ENCODE results near the gene IFT27. TPM values are rescaled to one million over a fixed set of nuclear protein-coding genes. Genes with fewer than 3 reads are reported as not detected.

The IFT27 gene
- total RNA-seq (2014; rRNA removed; shearing (Covaris generic)): 1.8 and 2.2 TPM in 2 replicates

- H3K4me1 ChIP-seq: no peaks in the 10 kb centered on the region
- 0 out of 2 replicates have a peak, but pooled peaks cover 3% of the 10 kb centered on the region for H3K27me3 ChIP-seq
- no peaks in the 10 kb centered on the region for H3K9me3 ChIP-seq (replicated peaks)
- no peaks in the 10 kb centered on the region for H3K36me3 ChIP-seq
- no peak within 1 kb of the TSS for H3K27ac ChIP-seq
- peak; percentile 77 to 85 for DNase-seq
- H3K4me3 ChIP-seq: peak within 1 kb of the TSS; percentile 47
Observed at GRCh38 chr22:36775964-36776669, at the start of gene IFT27. TSS of gene IFT27 (minus strand) at chr22:36776119. CDS start at chr22:36775707, 412 bp downstream.

GRCh38 chr22:36824655-36825054 lies 48.7 kb upstream of the IFT27 start:
- no peaks in the 10 kb centered on the region for H3K9me3 ChIP-seq (replicated peaks)
- H3K27me3 ChIP-seq: no peaks in the 10 kb centered on the region
- no peak overlapping the region for H3K27ac ChIP-seq
- peaks cover 8% of the 10 kb centered on the region for H3K4me1 ChIP-seq
- no peak overlapping the region for H3K4me3 ChIP-seq
- DNase-seq: no peak
- H3K36me3 ChIP-seq: no peaks in the 10 kb centered on the region

- Histone ChIP-seq H3K36me3 (no peaks in the 10 kb centered on the region), H3K27ac (peak overlapping the region; percentile 44), H3K4me3 (no peak overlapping the region), H3K4me1 (peaks cover 13% of the 10 kb centered on the region), H3K27me3 (no peaks in the 10 kb centered on the region; the same call in 1 of the 2 replicates), H3K9me3 (replicated peaks) (no peaks in the 10 kb centered on the region)
- peak; percentile 75 for DNase-seq
Observed at GRCh38 chr22:36823186-36823839, 47.4 kb upstream of the IFT27 start.

- H3K4me3 ChIP-seq: no peak overlapping the region
- no peaks in the 10 kb centered on the region for H3K36me3 ChIP-seq
- H3K9me3 ChIP-seq (replicated peaks): no peaks in the 10 kb centered on the region
- no peak for DNase-seq
- H3K27me3 ChIP-seq: peaks cover 7% of the 10 kb centered on the region
- peaks cover 16% of the 10 kb centered on the region for H3K4me1 ChIP-seq
- H3K27ac ChIP-seq: peak overlapping the region; percentile 41
Observed at GRCh38 chr22:36822581-36822980, 46.7 kb upstream of the IFT27 start.

- peaks cover 16% of the 10 kb centered on the region for H3K4me1 ChIP-seq
- peaks cover 17% of the 10 kb centered on the region for H3K27me3 ChIP-seq
- H3K36me3 ChIP-seq: no peaks in the 10 kb centered on the region
- H3K27ac ChIP-seq: peak overlapping the region; percentile 49; the same call in 1 of the 2 replicates
- peak; percentile 23 to 49 for DNase-seq
- H3K4me3 ChIP-seq: no peak overlapping the region
- no peaks in the 10 kb centered on the region for H3K9me3 ChIP-seq (replicated peaks)
Observed at GRCh38 chr22:36819112-36819511, 43.2 kb upstream of the IFT27 start.

GRCh38 chr22:36818010-36818642 lies 42.2 kb upstream of the IFT27 start:
- peaks cover 12% of the 10 kb centered on the region; the same call in 1 of the 2 replicates for H3K4me1 ChIP-seq
- peak overlapping the region; percentile 49 for H3K27ac ChIP-seq
- H3K36me3 ChIP-seq: no peaks in the 10 kb centered on the region
- no peaks in the 10 kb centered on the region for H3K9me3 ChIP-seq (replicated peaks)
- DNase-seq: peak; percentile 31 to 39
- peaks cover 23% of the 10 kb centered on the region for H3K27me3 ChIP-seq
- H3K4me3 ChIP-seq: no peak overlapping the region

GRCh38 chr22:36817525-36817848 lies 41.6 kb upstream of the IFT27 start:
- Histone ChIP-seq H3K4me3 (no peak overlapping the region), H3K9me3 (replicated peaks) (no peaks in the 10 kb centered on the region), H3K36me3 (no peaks in the 10 kb centered on the region), H3K4me1 (peaks cover 9% of the 10 kb centered on the region; the same call in 1 of the 2 replicates), H3K27me3 (peaks cover 25% of the 10 kb centered on the region), H3K27ac (no peak overlapping the region)
- no peak for DNase-seq

- peak in 1 of 2 experiments; percentile 12 for DNase-seq
- Histone ChIP-seq H3K27ac (no peak within 1 kb of the TSS), H3K4me3 (no peak within 1 kb of the TSS), H3K27me3 (peaks cover 26% of the 10 kb centered on the region), H3K9me3 (replicated peaks) (no peaks in the 10 kb centered on the region), H3K36me3 (no peaks in the 10 kb centered on the region), H3K4me1 (peaks cover 9% of the 10 kb centered on the region; the same call in 1 of the 2 replicates)
Observed at GRCh38 chr22:36816636-36817524, 41.0 kb upstream of the IFT27 start, which contains the start of gene PVALB. TSS of gene PVALB (minus strand) at chr22:36817035. CDS start at chr22:36817005, 30 bp downstream.

- Histone ChIP-seq H3K4me3 (no peak overlapping the region), H3K36me3 (no peaks in the 10 kb centered on the region), H3K9me3 (replicated peaks) (no peaks in the 10 kb centered on the region), H3K27ac (no peak overlapping the region), H3K4me1 (peaks cover 9% of the 10 kb centered on the region; the same call in 1 of the 2 replicates), H3K27me3 (peaks cover 26% of the 10 kb centered on the region)
- DNase-seq: no peak
Observed at GRCh38 chr22:36816339-36816635, 40.4 kb upstream of the IFT27 start.

- peaks cover 26% of the 10 kb centered on the region for H3K27me3 ChIP-seq
- no peak for DNase-seq
- H3K27ac ChIP-seq: no peak overlapping the region
- H3K9me3 ChIP-seq (replicated peaks): no peaks in the 10 kb centered on the region
- H3K36me3 ChIP-seq: no peaks in the 10 kb centered on the region
- peaks cover 9% of the 10 kb centered on the region; the same call in 1 of the 2 replicates for H3K4me1 ChIP-seq
- no peak overlapping the region for H3K4me3 ChIP-seq
Observed at GRCh38 chr22:36815558-36816338, 39.8 kb upstream of the IFT27 start.

- H3K4me3 ChIP-seq: no peak overlapping the region
- H3K27ac ChIP-seq: no peak overlapping the region
- DNase-seq: no peak
- peaks cover 26% of the 10 kb centered on the region for H3K27me3 ChIP-seq
- peaks cover 9% of the 10 kb centered on the region; the same call in 1 of the 2 replicates for H3K4me1 ChIP-seq
- H3K9me3 ChIP-seq (replicated peaks): no peaks in the 10 kb centered on the region
- H3K36me3 ChIP-seq: no peaks in the 10 kb centered on the region
Observed at GRCh38 chr22:36814801-36815200, 38.9 kb upstream of the IFT27 start.

GRCh38 chr22:36811094-36811800 lies 35.3 kb upstream of the IFT27 start:
- no peaks in the 10 kb centered on the region for H3K36me3 ChIP-seq
- no peaks in the 10 kb centered on the region for H3K9me3 ChIP-seq (replicated peaks)
- H3K27ac ChIP-seq: no peak overlapping the region
- H3K4me1 ChIP-seq: no peaks in the 10 kb centered on the region
- DNase-seq: no peak
- no peak overlapping the region for H3K4me3 ChIP-seq
- peaks cover 10% of the 10 kb centered on the region for H3K27me3 ChIP-seq

GRCh38 chr22:36809351-36809750 lies 33.4 kb upstream of the IFT27 start:
- Histone ChIP-seq H3K27me3 (peaks cover 8% of the 10 kb centered on the region; the same call in 1 of the 2 replicates), H3K36me3 (no peaks in the 10 kb centered on the region), H3K4me3 (no peak overlapping the region), H3K9me3 (replicated peaks) (no peaks in the 10 kb centered on the region), H3K27ac (no peak overlapping the region), H3K4me1 (no peaks in the 10 kb centered on the region)
- DNase-seq: no peak

Data from SJCRH30 (cell line).